ENCODE measurements around the gene FRAT2.

- TF ChIP-seq GATA2 (IDR thresholded peaks at IDR 0.05; ENCODE audit: low read depth, low read length) (no peak), GATA3 (IDR thresholded peaks at IDR 0.05; ENCODE audit: low read depth, low read length) (no peak)
Measured at GRCh38 chr10:97331153-97331703, 3.3 kb downstream of the FRAT2 start.

Data from SH-SY5Y (cell line).